ENCODE measurements around the gene BCAR3.
"Not testable (repeated sequence)": the region's sequence is repeated elsewhere in the genome, so short reads cannot be mapped to it uniquely, and the experiment has no call there.

BCAR3 gene

DNA sequence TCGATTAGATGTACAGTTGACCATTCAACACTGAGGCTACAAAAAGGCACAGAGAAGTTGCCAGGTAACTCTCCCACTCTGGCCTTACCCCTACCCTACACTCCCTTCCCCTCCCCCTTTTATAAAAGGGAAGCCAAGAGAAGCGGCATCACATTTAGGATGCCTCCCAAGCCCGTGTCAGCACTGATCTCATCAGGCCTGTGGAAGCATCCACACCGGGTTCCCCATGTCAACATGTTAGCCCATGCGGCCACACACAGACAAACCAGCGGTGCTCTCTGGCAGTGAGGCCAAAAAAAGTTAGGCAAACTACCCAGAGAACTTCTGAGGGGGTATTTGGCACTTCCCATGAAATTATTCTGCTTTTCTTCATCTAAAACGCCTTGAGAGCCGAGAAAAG, 29.9 kb downstream of the BCAR3 start:
- TF ChIP-seq, protein P1, sequence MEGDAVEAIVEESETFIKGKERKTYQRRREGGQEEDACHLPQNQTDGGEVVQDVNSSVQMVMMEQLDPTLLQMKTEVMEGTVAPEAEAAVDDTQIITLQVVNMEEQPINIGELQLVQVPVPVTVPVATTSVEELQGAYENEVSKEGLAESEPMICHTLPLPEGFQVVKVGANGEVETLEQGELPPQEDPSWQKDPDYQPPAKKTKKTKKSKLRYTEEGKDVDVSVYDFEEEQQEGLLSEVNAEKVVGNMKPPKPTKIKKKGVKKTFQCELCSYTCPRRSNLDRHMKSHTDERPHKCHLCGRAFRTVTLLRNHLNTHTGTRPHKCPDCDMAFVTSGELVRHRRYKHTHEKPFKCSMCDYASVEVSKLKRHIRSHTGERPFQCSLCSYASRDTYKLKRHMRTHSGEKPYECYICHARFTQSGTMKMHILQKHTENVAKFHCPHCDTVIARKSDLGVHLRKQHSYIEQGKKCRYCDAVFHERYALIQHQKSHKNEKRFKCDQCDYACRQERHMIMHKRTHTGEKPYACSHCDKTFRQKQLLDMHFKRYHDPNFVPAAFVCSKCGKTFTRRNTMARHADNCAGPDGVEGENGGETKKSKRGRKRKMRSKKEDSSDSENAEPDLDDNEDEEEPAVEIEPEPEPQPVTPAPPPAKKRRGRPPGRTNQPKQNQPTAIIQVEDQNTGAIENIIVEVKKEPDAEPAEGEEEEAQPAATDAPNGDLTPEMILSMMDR (IDR thresholded peaks at IDR 0.05; ENCODE audit: low read depth, low read length, missing control alignments): no peak
- DNase-seq (ENCODE audit: extremely low read depth, low read depth): no peak
- H3K4me3 ChIP-seq (replicated peaks; ENCODE audit: low read depth, low read length): no peak overlapping the region

DNA sequence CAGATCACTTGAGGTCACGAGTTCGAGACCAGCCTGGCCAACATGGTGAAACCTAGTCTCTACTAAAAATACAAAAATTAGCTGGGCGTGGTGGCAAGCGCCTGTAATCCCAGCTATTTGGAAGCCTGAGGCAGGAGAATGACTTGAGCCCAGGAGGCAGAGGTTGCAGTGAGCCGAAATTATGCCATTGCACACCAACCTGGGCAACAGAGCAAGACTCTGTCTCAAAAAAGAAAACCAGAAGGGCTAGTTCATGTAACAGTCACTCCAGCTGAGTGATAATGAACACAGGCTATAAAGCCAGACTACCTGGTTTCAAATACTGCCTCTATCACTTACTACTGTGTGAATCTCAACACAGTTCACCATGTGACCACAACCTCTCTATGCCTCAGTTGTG, 31.5 kb downstream of the BCAR3 start:
- not testable (repeated sequence) for H3K4me3 ChIP-seq (replicated peaks; ENCODE audit: low read depth, low read length); DNase-seq (ENCODE audit: extremely low read depth, low read depth)

DNA sequence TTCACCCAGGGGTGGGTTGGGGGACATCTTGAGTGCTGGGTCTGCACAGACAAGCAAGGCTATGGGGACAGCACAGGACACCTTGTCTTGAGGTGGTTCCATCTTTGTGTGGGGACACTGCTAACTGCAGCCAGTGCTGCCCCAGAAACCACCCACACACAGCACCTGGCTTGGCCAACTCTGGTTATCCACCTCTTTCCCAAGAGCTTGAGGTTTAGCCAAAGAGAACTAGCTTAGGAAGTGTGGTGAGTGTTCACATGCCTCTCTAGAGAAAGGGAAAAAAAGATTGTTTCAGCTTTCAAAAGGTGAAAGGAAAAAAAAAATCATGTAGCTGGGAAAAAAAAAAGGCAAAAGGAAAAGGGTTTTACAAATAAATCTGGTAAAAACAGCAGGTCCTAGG, 32.4 kb downstream of the BCAR3 start:
- H3K4me3 ChIP-seq (replicated peaks; ENCODE audit: low read depth, low read length): no peak overlapping the region
- no peak for DNase-seq (ENCODE audit: extremely low read depth, low read depth)
- TF ChIP-seq, protein P1 (IDR thresholded peaks at IDR 0.05; ENCODE audit: low read depth, low read length, missing control alignments): no peak

DNA sequence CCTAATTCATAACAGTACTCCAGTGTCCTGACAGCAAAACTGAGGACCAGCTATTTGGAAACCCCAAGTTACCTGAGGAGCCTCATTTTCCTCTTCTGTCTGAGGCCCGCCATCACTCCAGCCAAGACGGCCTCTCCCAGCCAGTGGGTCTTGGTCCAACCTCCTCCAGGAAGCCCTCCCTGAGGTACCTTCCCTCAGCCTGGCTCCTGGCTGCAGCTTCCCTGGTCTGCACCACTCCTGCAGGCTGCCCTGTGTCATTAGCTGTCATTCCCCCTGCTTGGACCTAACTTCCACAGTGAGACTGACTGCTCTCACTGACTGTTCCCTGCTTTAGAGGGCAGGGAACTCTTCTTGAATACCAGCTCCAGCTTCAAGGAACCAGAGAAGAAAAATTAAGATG, 33.0 kb downstream of the BCAR3 start:
- H3K4me3 ChIP-seq (replicated peaks; ENCODE audit: low read depth, low read length): no peak overlapping the region
- TF ChIP-seq, protein P1 (IDR thresholded peaks at IDR 0.05; ENCODE audit: low read depth, low read length, missing control alignments): no peak
- no peak for DNase-seq (ENCODE audit: extremely low read depth, low read depth)

DNA sequence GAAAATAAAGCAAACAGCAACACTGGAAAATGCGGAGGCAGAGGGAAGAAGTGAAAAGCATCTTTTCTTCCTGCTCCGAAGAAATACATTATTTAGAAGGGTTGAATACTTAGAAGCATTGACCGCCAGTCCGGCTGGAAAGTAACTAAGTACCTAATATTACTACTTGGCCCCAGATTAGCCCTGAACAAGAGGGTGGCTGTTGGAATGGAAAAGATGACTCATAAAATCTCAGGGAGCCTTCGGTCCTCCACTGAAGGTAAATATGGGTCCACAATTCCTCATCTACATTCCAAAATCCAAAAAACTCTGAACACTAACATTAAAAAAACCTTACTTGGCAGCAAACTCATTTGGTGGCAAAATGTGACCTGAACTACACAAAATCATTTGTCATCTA, 40.1 kb downstream of the BCAR3 start:
- DNase-seq (ENCODE audit: extremely low read depth, low read depth): no peak
- TF ChIP-seq, protein P1 (IDR thresholded peaks at IDR 0.05; ENCODE audit: low read depth, low read length, missing control alignments): no peak
- H3K4me3 ChIP-seq (replicated peaks; ENCODE audit: low read depth, low read length): no peak overlapping the region

DNA sequence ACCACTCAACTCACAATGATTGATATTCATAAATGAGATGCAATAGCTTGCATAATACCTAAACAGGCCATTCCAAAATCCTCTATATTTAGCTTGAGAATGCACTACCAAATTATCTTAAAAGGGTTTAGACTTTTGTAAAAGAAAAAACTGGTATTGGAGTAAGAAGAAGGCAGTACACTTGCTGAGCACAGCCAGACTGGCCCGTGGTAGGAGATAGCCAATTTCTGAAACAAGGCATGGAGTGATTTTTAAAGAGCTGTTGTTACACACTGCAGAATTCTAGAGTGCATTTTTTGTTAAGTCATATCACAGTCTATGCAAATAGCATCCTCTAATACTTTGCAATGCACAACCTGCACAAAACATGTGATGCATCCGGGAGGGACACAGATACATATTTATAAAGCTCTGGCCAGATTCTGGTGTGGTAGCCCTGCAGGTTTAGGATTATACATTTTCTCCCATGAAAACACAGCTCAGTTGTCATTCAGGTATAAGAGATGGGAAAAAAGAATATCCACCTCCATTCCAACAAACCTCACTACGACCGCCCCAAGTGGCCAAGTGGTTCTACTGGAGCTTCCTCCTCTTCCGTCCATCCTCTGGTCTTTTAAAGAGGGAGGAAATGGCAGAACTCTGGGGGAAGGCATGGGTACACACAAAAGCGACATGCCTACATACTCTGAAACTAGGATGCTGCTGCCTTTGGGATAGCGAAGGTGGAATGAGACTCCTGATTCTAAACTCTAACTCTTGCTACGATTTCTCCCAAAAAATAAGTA, 40.8 kb downstream of the BCAR3 start:
- DNase-seq (ENCODE audit: extremely low read depth, low read depth): no peak
- no peak overlapping the region for H3K4me3 ChIP-seq (replicated peaks; ENCODE audit: low read depth, low read length)
- TF ChIP-seq, protein P1 (IDR thresholded peaks at IDR 0.05; ENCODE audit: low read depth, low read length, missing control alignments): no peak

DNA sequence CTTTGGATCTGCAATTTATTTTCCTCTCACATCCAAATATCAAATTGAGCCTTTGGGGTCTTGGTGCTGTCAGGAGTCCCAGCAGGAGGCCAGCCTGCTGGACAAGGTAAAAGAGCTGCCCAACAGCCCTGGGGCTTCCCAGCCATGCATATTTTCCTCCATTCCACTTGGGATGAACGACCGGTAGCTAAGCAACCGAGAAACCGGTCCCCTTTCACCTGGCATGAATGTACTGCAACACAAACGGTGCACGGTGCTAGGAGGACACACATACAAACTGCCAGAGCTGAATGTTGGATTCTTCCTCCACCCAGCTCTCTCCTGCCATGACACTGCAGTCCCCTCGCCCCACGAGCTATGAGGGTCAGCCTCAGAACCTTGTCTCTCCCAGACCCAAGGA, 42.7 kb downstream of the BCAR3 start:
- no peak overlapping the region for H3K4me3 ChIP-seq (replicated peaks; ENCODE audit: low read depth, low read length)
- DNase-seq (ENCODE audit: extremely low read depth, low read depth): no peak
- TF ChIP-seq, protein P1 (IDR thresholded peaks at IDR 0.05; ENCODE audit: low read depth, low read length, missing control alignments): no peak
